PC-9 (cell line): ENCODE measurements around the gene CLPTM1.

Experiments used
- EZH2 ChIP-seq: fragments of 200-600 bp; sonication (generic); IDR thresholded peaks from 2 replicates; pipeline ENCODE4 v1.8.0; 2017; ENCODE audit warnings: antibody characterized with exemption, low read depth
- TF ChIP-seq, protein P1 (sequence below): fragments of 200-600 bp; sonication (generic); conservative IDR thresholded peaks from 2 replicates; pipeline ENCODE4 v1.6.1; 2017; ENCODE audit warnings: mixed run types, antibody characterized with exemption, mild to moderate bottlenecking, moderate library complexity

DNA sequence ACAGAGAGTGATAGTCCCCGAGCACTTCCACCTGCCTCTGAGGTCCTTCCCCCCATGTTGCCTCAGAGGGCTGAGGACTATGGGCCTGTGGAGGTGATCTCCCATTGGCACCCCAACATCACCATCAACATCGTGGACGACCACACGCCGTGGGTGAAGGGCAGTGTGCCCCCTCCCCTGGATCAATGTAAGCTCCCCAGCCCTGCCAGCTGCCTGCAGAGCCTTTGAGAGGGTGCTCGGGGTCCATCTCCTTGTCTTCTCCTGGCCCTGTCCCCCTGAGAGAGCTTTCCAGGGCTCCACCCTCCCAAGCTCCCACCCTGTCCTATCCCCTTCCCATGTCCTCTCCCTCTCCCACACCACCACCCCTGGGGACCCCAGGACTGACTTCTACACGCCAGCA is 31.2 kb downstream of the CLPTM1 start:
- TF ChIP-seq, protein P1, sequence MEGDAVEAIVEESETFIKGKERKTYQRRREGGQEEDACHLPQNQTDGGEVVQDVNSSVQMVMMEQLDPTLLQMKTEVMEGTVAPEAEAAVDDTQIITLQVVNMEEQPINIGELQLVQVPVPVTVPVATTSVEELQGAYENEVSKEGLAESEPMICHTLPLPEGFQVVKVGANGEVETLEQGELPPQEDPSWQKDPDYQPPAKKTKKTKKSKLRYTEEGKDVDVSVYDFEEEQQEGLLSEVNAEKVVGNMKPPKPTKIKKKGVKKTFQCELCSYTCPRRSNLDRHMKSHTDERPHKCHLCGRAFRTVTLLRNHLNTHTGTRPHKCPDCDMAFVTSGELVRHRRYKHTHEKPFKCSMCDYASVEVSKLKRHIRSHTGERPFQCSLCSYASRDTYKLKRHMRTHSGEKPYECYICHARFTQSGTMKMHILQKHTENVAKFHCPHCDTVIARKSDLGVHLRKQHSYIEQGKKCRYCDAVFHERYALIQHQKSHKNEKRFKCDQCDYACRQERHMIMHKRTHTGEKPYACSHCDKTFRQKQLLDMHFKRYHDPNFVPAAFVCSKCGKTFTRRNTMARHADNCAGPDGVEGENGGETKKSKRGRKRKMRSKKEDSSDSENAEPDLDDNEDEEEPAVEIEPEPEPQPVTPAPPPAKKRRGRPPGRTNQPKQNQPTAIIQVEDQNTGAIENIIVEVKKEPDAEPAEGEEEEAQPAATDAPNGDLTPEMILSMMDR: no peak
- no peak for TF ChIP-seq EZH2
